IMR-90 (cell line): ENCODE measurements around the gene LHX1. TPM values are rescaled to one million over a fixed set of nuclear protein-coding genes. Genes with fewer than 3 reads are reported as not detected.

Experiments used
- ATAC-seq: fragments of 200-7000 bp; cut with Tn5 transposase; 2 replicates; pipeline ENCODE4 v1.9.1; 2020; ENCODE audit warnings: low read depth, mild to moderate bottlenecking, moderate library complexity
- BruUV-seq: library from RNA; stranded (reverse); fragments of 400-500 nt; replicated peaks from 2 replicates; lab custom pipeline; 2021; lab: Mats Ljungman, UMichigan
- CTCF ChIA-PET: fragments of 300-600 bp; formaldehyde crosslinking; extraction: SDS; loops from one replicate; lab custom pipeline; 2021; ENCODE audit warnings: antibody characterized with exemption; lab: Yijun Ruan, JAX
- POLR2A ChIA-PET: fragments of 300-600 bp; sonication (Branson Sonifier 250); formaldehyde crosslinking; loops from one replicate; lab custom pipeline; 2022; ENCODE audit warnings: antibody characterized with exemption; ENCODE audit not compliant: unreplicated experiment; lab: Charles Lee
- DNase-seq: peaks from one replicate; pipeline ENCODE4 v3.0.0; 2013
- H2AFZ ChIP-seq: replicated peaks from 2 replicates; pipeline ENCODE3; 2013; ENCODE audit warnings: low read length, mild to moderate bottlenecking; ENCODE audit not compliant: poor library complexity
- H2AK5ac ChIP-seq: 2 replicates; pipeline ENCODE4 v1.6.1; 2013; ENCODE audit warnings: low read depth, low read length, inconsistent platforms
- H2AK9ac ChIP-seq: replicated peaks from 2 replicates; pipeline ENCODE3; 2013; ENCODE audit warnings: mild to moderate bottlenecking, low read depth, low read length, moderate library complexity; ENCODE audit not compliant: poor library complexity
- H2BK120ac ChIP-seq: 2 replicates; pipeline ENCODE4 v1.6.1; 2013; ENCODE audit warnings: low read depth, low read length, inconsistent platforms
- H2BK15ac ChIP-seq: 3 replicates; pipeline ENCODE4 v1.6.1; 2013; ENCODE audit warnings: low read depth, low read length, inconsistent platforms
- H2BK20ac ChIP-seq: 2 replicates; pipeline ENCODE4 v1.6.1; 2013; ENCODE audit warnings: low read depth, mild to moderate bottlenecking, inconsistent platforms, low read length, moderate library complexity
- H2BK5ac ChIP-seq: 2 replicates; pipeline ENCODE4 v1.6.1; 2013; ENCODE audit warnings: mild to moderate bottlenecking, low read depth, low read length, inconsistent platforms; ENCODE audit not compliant: poor library complexity, severe bottlenecking
- H3K14ac ChIP-seq: replicated peaks from 2 replicates; pipeline ENCODE4 v1.6.1; 2013; ENCODE audit warnings: low read depth, low read length, inconsistent platforms
- H3K18ac ChIP-seq: 2 replicates; pipeline ENCODE4 v1.6.1; 2013; ENCODE audit warnings: low read depth, low read length, control low read depth
- H3K23ac ChIP-seq: 2 replicates; pipeline ENCODE4 v1.6.1; 2013; ENCODE audit warnings: low read depth, low read length, inconsistent platforms
- H3K27ac ChIP-seq: 2 replicates; pipeline ENCODE4 v1.5.1; 2013; ENCODE audit warnings: mild to moderate bottlenecking, control low read depth, low read length; ENCODE audit not compliant: insufficient read depth
- H3K27me3 ChIP-seq: 2 replicates; pipeline ENCODE4 v1.6.1; 2013; ENCODE audit warnings: low read length; ENCODE audit not compliant: control insufficient read depth, insufficient read depth
- H3K36me3 ChIP-seq: 2 replicates; pipeline ENCODE4 v1.6.1; 2013; ENCODE audit warnings: low read length, mixed read lengths; ENCODE audit not compliant: control insufficient read depth, insufficient read depth
- H3K4ac ChIP-seq: 2 replicates; pipeline ENCODE4 v1.6.1; 2013; ENCODE audit warnings: low read depth, low read length, inconsistent platforms
- H3K4me1 ChIP-seq: 2 replicates; pipeline ENCODE4 v1.6.1; 2013; ENCODE audit warnings: low read length, mixed read lengths; ENCODE audit not compliant: control insufficient read depth, insufficient read depth
- H3K4me2 ChIP-seq: 2 replicates; pipeline ENCODE4 v1.6.1; 2013; ENCODE audit warnings: low read depth, mild to moderate bottlenecking, control low read depth, low read length, moderate library complexity
- H3K4me3 ChIP-seq: 2 replicates; pipeline ENCODE4 v1.5.1; 2013; ENCODE audit warnings: low read depth, mild to moderate bottlenecking, control low read depth, low read length, moderate library complexity; ENCODE audit not compliant: insufficient read depth
- H3K56ac ChIP-seq: 2 replicates; pipeline ENCODE4 v1.6.1; 2013; ENCODE audit warnings: low read length, inconsistent platforms; ENCODE audit not compliant: insufficient read depth; ENCODE audit errors: extremely low read depth
- H3K79me1 ChIP-seq, 2 experiments: 2 replicates each; pipeline ENCODE4 v1.6.1; 2013; ENCODE audit warnings: low read length in 2 of 2, inconsistent platforms in 1 of 2, low read depth in 1 of 2
- H3K9ac ChIP-seq: 2 replicates; pipeline ENCODE4 v1.6.1; 2013; ENCODE audit warnings: low read depth, low read length, control low read depth
- H3K9me1 ChIP-seq: 2 replicates; pipeline ENCODE4 v1.6.1; 2013; ENCODE audit warnings: low read length, inconsistent platforms; ENCODE audit not compliant: insufficient read depth
- H3K9me3 ChIP-seq: 2 replicates; pipeline ENCODE4 v1.6.1; 2013; ENCODE audit warnings: low read length; ENCODE audit not compliant: control insufficient read depth, insufficient read depth
- H4K20me1 ChIP-seq: 2 replicates; pipeline ENCODE4 v1.6.1; 2013; ENCODE audit warnings: low read length, inconsistent platforms; ENCODE audit not compliant: insufficient read depth
- H4K5ac ChIP-seq: 2 replicates; pipeline ENCODE4 v1.6.1; 2013; ENCODE audit warnings: mild to moderate bottlenecking, low read depth, low read length, control low read depth
- H4K8ac ChIP-seq, 2 experiments: 2 replicates each; pipeline ENCODE4 v1.6.1; 2013; ENCODE audit warnings: low read depth in 2 of 2, low read length in 2 of 2, control low read depth in 1 of 2, inconsistent platforms in 1 of 2
- H4K91ac ChIP-seq: 2 replicates; pipeline ENCODE4 v1.6.1; 2013; ENCODE audit warnings: low read depth, low read length, inconsistent platforms; ENCODE audit not compliant: insufficient read depth
- BHLHE40 ChIP-seq: fragments of 150-350 bp; IDR thresholded peaks from 2 replicates; pipeline ENCODE4 v1.6.1; 2016; ENCODE audit warnings: mild to moderate bottlenecking, low read depth, low read length
- CEBPB ChIP-seq: IDR thresholded peaks from 2 replicates; pipeline ENCODE4 v1.6.1; 2012; ENCODE audit warnings: low read depth, low read length, improper control_type of control experiment
- FOS ChIP-seq: fragments of 150-350 bp; IDR thresholded peaks from 2 replicates; pipeline ENCODE4 v1.6.1; 2016; ENCODE audit warnings: low read depth, low read length
- MAFK ChIP-seq: IDR thresholded peaks from 2 replicates; pipeline ENCODE4 v1.6.1; 2012; ENCODE audit warnings: low read depth, low read length, improper control_type of control experiment
- MAZ ChIP-seq: IDR thresholded peaks from 2 replicates; pipeline ENCODE4 v1.6.1; 2012; ENCODE audit warnings: low read depth, mild to moderate bottlenecking, low read length, improper control_type of control experiment, moderate library complexity, borderline replicate concordance
- MXI1 ChIP-seq: IDR thresholded peaks from 2 replicates; pipeline ENCODE4 v1.6.1; 2012; ENCODE audit warnings: low read depth, mild to moderate bottlenecking, low read length, moderate library complexity, borderline replicate concordance
- NFE2L2 ChIP-seq: fragments of 150-350 bp; IDR thresholded peaks from 2 replicates; pipeline ENCODE4 v1.6.1; 2016; ENCODE audit warnings: low read depth, mild to moderate bottlenecking, low read length
- RAD21 ChIP-seq: IDR thresholded peaks from 2 replicates; pipeline ENCODE4 v1.6.1; 2012; ENCODE audit warnings: low read length, improper control_type of control experiment
- RCOR1 ChIP-seq: IDR thresholded peaks from 2 replicates; pipeline ENCODE4 v1.6.1; 2012; ENCODE audit warnings: mild to moderate bottlenecking, low read length, improper control_type of control experiment; ENCODE audit not compliant: insufficient replicate concordance
- SMC3 ChIP-seq: fragments of 150-350 bp; IDR thresholded peaks from 2 replicates; pipeline ENCODE4 v1.6.1; 2016; ENCODE audit warnings: low read depth, mild to moderate bottlenecking, antibody characterized with exemption, low read length, moderate library complexity
- WGBS, 2 experiments: methylation state at CpG; one replicate each; pipeline versions ENCODE4 v1.1.5 to v1.1.7; 2013; ENCODE audit warnings: missing lambda C conversion rate in 2 of 2; ENCODE audit not compliant: insufficient read length in 1 of 2; ENCODE audit errors: extremely low coverage in 2 of 2; 5-methylcytosine and 5-hydroxymethylcytosine counted together
- dilution Hi-C: fragments of 300-500 bp; cut with HindIII; formaldehyde crosslinking; loops from one replicate; pipeline ENCODE4 v1.14.3; 2018; ENCODE audit warnings: low sequenced_read_pairs; ENCODE audit not compliant: unreplicated experiment
- in situ Hi-C: fragments of 300-500 bp; cut with MboI; formaldehyde crosslinking; loops from 3 replicates; pipeline ENCODE4 v1.14.3; 2019; ENCODE audit warnings: low sequenced_read_pairs, inconsistent platforms, mixed read lengths
- intact Hi-C: fragments of 100-400 bp; cut with micrococcal nuclease; formaldehyde crosslinking; loops from 2 replicates; pipeline ENCODE4 v1.10.0; 2022
- polyA plus RNA-seq, 3 experiments: library from polyadenylated mRNA; depleted of rRNA; stranded (reverse); fragments of >200 nt; gene quantifications; 2 replicates each; pipeline ENCODE4 v1.2.3, GENCODE V29; 2012; ENCODE audit warnings: low replicate concordance in 1 of 3
- total RNA-seq: library from RNA; depleted of rRNA; stranded (reverse); fragments of >200 nt; gene quantifications from 2 replicates; pipeline ENCODE4 v1.2.3, GENCODE V29; 2012
- TF ChIP-seq, protein P1 (sequence below): fragments of 150-350 bp; IDR thresholded peaks from 2 replicates; pipeline ENCODE4 v1.6.1; 2017; ENCODE audit warnings: mild to moderate bottlenecking, antibody characterized with exemption, low read length, low read depth
- TF ChIP-seq, protein P2 (sequence below): conservative IDR thresholded peaks from 2 replicates; pipeline ENCODE4 v1.5.1; 2012; ENCODE audit warnings: mild to moderate bottlenecking, low read depth, low read length, improper control_type of control experiment
- TF ChIP-seq, protein P3 (sequence below): fragments of 150-350 bp; IDR thresholded peaks from 2 replicates; pipeline ENCODE4 v1.6.1; 2016; ENCODE audit warnings: low read depth, mild to moderate bottlenecking, low read length, moderate library complexity, borderline replicate concordance

The LHX1 gene
- total and polyA plus RNA-seq, 2 of the 4 experiments (the other 2 are of a cell fraction): not detected

DNA sequence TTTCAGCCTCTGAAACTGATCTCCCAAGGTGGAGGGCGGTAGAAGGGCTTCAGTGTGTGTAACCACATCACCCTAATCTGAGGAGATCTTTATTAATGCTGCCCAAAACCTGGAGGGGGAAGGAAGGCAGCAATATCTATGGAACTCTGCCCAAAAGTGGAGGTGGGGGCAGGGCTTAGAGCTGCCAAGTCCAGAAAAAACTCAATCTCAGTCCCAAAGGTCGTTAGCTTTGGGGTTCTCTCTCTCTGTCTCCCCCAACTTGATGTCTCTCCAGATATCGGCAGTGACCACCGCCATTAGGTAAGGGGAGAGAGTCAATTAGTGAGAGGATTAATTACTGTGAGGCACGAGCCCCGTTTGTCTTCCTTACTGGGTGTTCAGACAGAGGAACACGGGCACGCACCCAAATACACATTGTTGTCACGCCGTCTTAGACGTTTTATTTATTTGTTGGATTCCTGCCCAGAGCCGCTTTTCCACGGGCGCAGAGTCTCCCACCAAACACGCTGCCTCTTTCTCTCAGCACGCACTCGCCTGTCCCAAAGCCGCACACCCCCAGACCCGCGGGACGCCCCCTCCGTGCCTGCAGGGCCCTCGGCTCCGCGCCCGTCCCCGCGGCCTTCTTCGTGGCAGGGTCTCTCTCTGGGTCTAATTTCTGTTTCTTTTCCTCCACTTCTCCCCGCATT is 5.4 kb upstream of the LHX1 start (continued):
- TF ChIP-seq RAD21: no peak

DNA sequence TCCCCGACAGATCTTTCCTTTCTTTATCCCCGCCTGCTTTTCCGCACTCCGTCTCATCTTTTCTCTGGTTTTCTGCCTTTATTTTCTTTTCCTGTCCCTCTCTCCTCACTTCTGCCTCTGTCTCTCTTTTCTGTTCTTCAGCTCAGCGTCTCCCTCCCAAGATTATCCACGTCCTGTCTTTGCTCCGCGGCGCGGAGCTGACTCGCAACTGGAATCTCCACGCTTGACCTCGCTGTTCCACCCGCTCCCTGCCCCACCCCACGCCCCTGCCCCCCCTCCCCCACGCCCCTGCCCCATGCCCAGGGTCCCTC is 4.9 kb upstream of the LHX1 start:
- H3K9me1 ChIP-seq: peaks cover 4% of the 10 kb centered on the region; the same call in 1 of the 2 replicates
- H3K79me1 ChIP-seq: no peaks in the 10 kb centered on the region
- CTCF ChIA-PET: no interaction called here
- H3K9ac ChIP-seq: no peak overlapping the region
- no peak overlapping the region for H2BK15ac ChIP-seq
- H3K36me3 ChIP-seq: no peaks in the 10 kb centered on the region
- no peak overlapping the region for H2AK9ac ChIP-seq
- H2BK5ac ChIP-seq: no peak overlapping the region
- no peak overlapping the region for H3K18ac ChIP-seq
- H3K4me3 ChIP-seq: no peak overlapping the region
- H4K8ac ChIP-seq: no peak overlapping the region
- no peak overlapping the region for H3K27ac ChIP-seq
- peak overlapping the region; percentile 41; the same call in 1 of the 2 replicates for H3K4me2 ChIP-seq
- dilution Hi-C loops (no loop called here), intact Hi-C loops (loop anchor here (10.0 kb wide), 1 partner anchor 78 kb away; no protein-coding TSS in a partner anchor), in situ Hi-C loops (no loop called here)
- no peak overlapping the region for H2BK20ac ChIP-seq
- no peak for DNase-seq
- H4K20me1 ChIP-seq: peaks cover 17% of the 10 kb centered on the region
- H3K9me3 ChIP-seq: peaks cover 13% of the 10 kb centered on the region; the same call in 1 of the 2 replicates
- no peak overlapping the region for H2BK120ac ChIP-seq
- H3K56ac ChIP-seq: no peak overlapping the region
- no peak overlapping the region for H4K91ac ChIP-seq
- ATAC-seq: no peak
- H3K14ac ChIP-seq: no peak overlapping the region
- H3K23ac ChIP-seq: no peak overlapping the region
- H4K5ac ChIP-seq: no peak overlapping the region
- no peak overlapping the region for H2AK5ac ChIP-seq
- POLR2A ChIA-PET: no interaction called here
- peaks cover 6% of the 10 kb centered on the region; the same call in 1 of the 2 replicates for H3K4me1 ChIP-seq
- no peak overlapping the region for H3K4ac ChIP-seq
- no TSS peak for BruUV-seq
- no peak overlapping the region for H2AFZ ChIP-seq
- peaks cover 99% of the 10 kb centered on the region for H3K27me3 ChIP-seq
- WGBS, 2 experiments: no CpG with 5 or more reads among the region's 16 CpGs
- TF ChIP-seq FOS (no peak), MAFK (no peak), CEBPB (no peak), NFE2L2 (no peak), BHLHE40 (no peak), RCOR1 (no peak), SMC3 (no peak), MAZ (no peak), MXI1 (no peak)
- TF ChIP-seq, protein P1, sequence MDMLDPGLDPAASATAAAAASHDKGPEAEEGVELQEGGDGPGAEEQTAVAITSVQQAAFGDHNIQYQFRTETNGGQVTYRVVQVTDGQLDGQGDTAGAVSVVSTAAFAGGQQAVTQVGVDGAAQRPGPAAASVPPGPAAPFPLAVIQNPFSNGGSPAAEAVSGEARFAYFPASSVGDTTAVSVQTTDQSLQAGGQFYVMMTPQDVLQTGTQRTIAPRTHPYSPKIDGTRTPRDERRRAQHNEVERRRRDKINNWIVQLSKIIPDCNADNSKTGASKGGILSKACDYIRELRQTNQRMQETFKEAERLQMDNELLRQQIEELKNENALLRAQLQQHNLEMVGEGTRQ: no peak
- TF ChIP-seq, protein P2, sequence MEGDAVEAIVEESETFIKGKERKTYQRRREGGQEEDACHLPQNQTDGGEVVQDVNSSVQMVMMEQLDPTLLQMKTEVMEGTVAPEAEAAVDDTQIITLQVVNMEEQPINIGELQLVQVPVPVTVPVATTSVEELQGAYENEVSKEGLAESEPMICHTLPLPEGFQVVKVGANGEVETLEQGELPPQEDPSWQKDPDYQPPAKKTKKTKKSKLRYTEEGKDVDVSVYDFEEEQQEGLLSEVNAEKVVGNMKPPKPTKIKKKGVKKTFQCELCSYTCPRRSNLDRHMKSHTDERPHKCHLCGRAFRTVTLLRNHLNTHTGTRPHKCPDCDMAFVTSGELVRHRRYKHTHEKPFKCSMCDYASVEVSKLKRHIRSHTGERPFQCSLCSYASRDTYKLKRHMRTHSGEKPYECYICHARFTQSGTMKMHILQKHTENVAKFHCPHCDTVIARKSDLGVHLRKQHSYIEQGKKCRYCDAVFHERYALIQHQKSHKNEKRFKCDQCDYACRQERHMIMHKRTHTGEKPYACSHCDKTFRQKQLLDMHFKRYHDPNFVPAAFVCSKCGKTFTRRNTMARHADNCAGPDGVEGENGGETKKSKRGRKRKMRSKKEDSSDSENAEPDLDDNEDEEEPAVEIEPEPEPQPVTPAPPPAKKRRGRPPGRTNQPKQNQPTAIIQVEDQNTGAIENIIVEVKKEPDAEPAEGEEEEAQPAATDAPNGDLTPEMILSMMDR: no peak
- TF ChIP-seq, protein P3, sequence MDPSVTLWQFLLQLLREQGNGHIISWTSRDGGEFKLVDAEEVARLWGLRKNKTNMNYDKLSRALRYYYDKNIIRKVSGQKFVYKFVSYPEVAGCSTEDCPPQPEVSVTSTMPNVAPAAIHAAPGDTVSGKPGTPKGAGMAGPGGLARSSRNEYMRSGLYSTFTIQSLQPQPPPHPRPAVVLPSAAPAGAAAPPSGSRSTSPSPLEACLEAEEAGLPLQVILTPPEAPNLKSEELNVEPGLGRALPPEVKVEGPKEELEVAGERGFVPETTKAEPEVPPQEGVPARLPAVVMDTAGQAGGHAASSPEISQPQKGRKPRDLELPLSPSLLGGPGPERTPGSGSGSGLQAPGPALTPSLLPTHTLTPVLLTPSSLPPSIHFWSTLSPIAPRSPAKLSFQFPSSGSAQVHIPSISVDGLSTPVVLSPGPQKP: no peak
